RPMI8226 (cell line): ENCODE data around the gene SNTB2.
"Not testable (repeated sequence)": the region's sequence is repeated elsewhere in the genome, so short reads cannot be mapped to it uniquely, and the experiment has no call there.

ENCODE experiments used
- DNase-seq: peaks from one replicate; pipeline ENCODE4 v3.0.0-alpha.2; 2015

Gene SNTB2

DNA sequence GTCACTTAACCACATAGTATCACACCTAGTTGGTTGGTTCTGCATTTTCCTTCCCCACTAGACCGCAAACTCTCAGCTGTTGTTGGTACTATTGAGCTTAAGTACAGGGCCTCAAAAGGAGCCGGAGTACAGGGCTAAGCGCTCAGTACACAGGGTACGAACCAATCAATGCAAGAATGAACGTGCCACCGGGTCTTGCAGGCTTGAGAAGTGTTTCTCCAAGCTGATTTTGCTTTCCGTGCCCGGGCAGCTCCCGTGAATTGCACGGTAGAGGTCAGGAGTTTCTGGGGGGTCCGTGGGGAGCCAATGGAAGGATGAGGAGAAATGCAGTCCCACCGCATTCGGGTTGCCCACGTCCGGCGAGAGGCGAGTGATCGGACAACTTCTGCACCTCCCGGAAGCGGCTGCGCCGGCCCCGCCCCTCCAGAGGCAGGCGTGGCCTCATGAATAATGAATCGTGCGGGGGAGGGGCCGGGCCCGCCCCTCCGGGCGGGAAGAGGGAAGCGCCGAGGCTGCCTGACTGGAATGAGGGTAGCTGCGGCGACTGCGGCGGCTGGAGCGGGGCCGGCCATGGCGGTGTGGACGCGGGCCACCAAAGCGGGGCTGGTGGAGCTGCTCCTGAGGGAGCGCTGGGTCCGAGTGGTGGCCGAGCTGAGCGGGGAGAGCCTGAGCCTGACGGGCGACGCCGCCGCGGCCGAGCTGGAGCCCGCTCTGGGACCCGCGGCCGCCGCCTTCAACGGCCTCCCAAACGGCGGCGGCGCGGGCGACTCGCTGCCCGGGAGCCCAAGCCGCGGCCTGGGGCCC lies at the start of gene SNTB2:
TSS of gene SNTB2 (plus strand) at position 523 of the 804 bp plus-strand sequence. CDS start at position 526, 3 bp downstream.
- DNase-seq = peak; percentile 95

DNA sequence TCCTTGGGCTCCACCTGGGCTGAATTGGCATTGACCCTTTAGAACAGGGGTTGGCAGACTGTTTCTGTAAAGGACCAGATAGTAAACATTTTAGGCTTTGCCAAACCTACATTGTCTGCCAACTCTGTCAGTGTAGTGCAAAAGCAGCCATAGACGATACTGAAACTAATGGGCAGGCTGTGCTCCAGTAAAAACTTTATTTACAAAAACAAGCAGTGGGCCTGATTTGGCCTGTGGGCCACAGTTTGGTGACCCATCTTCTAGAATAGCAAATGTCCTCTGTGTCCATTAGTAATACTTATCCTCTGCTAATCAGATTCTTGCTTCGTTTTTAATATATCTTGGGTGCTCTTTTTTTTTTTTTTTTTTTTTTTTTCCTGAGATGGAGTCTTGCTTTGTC lies 48.4 kb upstream of the SNTB2 start:
- no peak for DNase-seq

DNA sequence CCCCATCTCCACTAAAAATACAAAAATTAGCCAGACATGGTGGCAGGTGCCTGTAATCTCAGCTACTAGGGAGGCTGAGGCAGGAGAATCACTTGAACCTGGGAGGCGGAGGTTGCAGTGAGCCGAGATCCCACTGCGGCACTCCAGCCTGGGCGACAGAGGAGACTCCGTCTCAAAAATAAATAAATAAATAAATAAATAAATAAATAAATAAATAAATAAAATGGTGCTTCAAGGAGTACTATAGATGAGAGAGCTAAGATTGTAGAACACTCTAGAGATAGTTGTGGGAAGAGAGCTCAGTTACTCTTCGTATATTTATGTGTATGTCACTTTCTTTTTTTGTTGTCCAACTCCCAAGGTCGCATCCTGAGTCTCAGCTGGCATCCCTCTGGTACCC lies 47.5 kb upstream of the SNTB2 start:
- DNase-seq = not testable (repeated sequence)

DNA sequence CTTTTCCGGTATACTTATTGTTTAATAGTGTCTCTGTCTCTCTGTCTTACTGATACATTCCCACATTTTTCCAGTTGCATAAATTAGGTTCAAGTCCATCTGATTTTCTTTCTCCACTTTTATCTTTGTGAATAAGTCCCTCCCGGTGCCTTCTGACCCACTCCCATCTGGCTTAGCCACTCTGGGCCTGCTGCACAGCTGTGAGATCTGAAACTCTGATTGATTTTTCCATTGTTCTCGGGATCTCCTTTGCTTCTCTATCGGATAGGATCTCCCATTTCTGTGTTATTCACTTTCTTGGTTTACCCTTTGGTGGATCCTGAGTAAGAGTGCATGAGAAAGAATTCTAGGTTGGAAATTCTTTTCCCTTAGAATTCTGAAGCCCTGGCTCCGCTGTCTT lies 46.0 kb upstream of the SNTB2 start:
- no peak for DNase-seq

DNA sequence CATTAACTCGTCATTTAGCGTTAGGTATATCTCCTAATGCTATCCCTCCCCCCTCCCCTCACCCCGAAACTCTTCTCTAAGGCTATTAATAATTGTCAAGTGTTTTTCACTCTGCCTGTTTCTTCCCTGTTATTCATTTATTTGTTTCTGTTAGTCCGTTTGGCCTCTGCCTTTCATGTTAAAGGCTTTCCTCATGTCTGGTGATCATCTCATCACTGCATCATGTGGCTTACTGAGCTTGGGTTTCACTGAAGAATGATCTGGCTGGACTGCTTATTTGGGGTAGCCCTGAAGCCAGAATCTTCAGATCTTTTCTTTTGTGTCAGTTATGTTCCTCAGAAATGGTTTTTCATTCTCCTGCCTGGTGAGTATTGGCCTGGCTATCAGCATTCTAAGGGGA lies 45.0 kb upstream of the SNTB2 start:
- DNase-seq = no peak

DNA sequence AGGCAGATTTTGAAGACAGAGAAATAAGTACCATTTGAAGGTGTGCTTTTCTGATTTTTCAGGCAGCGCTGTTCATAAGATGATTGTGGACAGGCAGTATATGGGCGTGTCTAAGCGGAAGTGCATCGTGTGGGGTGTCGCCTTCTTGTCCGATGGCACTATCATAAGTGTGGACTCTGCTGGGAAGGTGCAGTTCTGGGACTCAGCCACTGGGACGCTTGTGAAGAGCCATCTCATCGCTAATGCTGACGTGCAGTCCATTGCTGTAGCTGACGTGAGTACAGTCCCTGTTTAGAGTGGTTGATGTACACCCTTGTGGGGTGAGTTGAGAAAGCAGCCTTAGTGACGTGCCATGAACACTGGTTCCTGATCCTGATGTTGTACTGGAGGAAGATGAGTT lies 43.8 kb upstream of the SNTB2 start:
- DNase-seq = no peak

DNA sequence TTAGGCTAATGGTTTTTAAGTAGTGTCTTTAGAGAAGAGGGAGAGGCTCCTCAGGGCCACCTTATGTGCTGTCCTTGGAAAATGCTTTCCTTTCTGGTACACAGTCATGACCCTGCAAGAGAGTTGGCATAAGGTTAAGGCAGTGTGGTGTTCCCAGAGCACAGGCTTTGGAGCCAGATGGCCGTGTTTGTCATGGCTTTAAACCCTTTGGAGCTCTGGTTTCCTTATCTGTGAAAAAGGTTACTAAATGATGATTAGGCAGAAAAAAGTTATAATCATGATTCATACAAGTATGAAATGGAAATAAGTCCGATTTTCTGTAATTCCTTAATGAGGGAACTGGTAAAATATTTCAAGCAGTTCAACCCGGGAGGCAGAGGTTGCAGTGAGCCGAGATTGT lies 41.3 kb upstream of the SNTB2 start:
- no peak for DNase-seq

DNA sequence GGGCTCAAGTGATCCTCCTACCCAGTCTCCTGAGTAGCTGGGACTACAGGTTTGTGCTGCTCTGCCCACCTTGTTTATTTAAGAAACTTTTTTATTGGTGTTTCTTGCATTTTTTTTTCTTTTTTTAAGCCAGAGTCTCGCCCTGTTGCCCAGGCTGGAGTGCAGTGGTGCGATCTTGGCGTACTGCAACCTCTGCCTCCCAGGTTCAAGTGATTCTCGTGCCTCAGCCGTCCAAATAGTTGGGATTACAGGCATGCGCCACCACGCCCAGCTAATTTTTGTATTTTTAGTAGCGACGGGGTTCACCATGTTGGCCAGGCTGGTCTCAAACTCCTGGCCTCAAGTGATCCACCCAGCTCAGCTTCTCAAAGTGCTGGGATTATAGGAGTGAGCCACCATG lies 37.3 kb upstream of the SNTB2 start:
- DNase-seq = not testable (repeated sequence)

DNA sequence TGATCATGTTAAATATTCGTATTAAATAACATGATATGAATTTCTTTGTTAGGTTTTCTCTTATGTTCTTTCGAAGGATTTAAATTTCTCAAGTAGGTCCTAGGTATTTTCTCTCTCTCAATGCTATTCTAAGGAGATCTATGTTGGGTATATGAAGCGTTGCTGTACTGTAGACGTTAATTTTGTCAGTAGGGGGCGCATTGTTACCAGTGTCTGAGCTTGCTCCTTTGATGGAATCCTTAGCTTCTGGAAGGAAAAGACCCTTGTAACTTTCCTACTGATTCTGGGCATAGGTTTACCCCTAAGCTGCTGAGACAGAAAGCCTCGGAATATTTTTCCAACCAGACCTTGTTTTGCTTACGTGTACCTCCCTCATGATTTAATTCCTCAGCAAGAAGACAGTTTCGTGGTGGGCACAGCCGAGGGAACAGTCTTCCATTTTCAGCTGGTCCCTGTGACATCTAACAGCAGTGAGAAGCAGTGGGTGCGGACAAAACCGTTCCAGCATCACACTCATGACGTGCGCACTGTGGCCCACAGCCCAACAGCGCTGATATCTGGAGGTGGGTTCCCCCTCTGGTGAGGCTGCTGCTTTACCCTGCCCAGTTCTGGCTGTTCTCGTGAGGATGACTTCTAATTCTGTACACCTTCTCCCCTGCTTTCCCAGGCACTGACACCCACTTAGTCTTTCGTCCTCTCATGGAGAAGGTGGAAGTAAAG lies 36.7 kb upstream of the SNTB2 start:
- DNase-seq = peak; percentile 78

DNA sequence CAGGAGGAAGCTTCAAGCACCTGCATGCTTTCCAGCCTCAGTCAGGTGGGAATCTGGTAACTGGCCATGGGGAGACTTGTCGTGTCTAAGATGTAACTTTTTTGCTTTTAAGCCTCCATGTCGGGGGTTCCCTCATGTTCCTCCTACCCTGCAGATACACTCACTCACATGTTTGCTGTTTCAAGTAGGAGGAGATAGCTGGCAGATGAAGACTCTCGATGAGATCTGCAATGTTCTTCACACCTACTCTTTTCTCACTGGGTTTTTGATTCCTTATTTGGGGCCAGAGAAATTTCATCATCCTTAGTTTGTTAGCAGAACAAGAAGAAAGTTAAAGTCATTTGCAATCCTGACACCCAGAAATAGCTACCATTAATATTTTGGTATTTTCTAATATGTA lies 29.8 kb upstream of the SNTB2 start:
- DNase-seq = no peak

DNA sequence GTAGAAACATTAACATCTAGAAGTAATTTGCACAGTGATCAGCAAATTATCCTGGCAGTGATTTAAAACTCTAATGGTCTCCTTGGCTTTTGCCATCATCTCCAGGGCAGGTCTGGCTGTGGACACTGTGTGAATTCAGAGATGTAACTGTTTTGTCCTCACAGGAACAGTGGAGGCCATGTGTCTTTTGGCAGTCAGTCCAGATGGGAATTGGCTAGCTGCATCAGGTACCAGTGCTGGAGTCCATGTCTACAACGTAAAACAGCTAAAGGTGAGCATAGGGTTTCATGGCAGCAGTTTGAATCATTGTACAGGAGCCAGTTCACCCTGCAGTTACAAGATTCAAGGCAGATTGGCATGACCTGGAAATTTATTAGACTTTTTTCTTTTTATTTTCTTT lies 26.8 kb upstream of the SNTB2 start:
- no peak for DNase-seq

DNA sequence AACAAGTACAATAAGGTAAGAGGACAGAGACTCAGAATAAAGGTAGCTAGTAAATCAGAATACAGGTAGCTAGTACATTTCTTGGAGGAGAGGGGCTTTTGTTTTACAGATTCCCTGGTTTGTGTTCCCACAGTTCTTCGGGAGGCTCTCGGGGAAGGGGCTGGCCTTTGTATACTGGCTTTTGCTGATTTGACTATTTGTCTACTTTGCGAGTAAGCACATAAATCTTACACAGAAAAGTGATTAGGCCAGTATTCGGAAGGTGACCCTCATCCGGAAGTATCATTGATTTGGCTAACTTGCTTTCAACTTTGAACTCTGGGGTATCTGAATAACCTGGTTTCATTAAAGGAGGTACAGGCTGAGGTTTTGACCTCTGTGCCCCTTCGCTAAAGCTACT lies 21.4 kb upstream of the SNTB2 start:
- DNase-seq = no peak

DNA sequence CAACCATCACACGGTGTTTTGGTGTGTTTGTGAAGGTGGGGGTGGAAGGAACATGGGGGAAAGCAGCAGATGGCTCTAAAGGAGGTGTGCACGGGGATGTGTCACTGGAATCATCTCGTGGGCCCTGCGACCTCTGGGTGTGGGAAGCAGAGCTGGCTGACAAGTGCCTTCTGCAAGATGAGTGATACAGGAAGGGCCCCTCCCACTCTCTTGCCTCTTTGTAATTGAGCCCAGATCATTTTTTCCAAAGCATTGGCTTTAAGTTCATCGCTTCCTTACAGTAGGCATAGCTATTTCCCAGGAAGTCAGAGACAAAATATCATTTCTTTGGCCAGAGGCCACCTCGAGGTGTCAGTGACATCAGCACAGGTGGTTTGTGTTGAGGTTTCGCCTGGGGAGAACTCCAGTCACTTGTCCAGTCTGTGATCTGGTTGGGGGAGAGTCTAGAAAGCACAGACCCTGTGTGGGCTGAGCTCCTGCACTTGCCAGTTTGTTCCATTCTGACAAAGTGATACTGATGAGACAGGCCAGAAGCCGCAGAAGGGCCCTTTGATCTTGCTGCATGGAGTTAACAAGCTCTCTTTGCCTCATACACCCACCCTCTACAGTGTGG lies 20.6 kb upstream of the SNTB2 start:
- no peak for DNase-seq

DNA sequence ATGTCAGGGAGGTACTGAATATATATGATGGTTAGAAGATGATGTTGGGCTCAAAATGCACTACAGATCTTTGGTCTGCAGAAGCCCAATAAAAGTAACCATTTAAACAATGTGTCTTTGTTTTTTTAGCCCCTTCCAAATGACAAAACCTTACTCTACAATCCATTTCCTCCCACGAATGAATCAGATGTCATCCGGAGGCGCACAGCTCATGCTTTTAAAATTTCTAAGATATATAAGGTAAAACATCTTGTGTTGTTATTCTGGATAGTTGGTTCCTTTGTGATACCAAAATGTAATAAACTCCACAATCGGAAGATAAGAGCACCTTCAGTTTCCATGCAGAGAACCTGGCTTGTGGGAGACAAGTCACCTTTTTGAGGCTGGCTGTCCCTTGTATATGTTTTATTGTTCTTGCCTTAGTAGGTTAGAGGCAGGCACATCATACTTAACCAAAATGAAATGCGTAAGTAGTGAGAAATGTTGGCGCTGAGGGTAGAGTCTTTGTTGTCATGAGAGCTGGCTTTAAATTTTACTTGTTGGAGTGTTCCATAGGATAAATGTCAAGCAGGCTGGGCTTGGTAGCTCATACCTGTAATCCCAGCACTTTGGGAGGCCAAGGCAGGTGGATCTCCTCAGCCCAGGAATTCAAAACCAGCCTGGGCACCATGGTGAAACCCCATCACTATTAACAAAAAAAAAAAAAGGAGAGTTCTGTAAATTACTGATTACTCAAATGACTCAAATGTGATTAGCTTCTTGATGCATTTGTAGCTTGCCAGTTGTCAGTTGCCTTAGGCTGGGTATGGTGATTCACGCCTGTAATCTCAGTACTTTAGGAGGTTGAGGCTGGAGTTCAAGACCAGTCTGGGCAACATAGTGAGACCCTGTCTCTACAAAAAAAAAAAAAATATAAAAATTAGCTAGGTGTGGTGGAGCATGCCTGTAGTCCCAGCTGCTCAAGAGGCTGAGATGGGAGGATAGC lies 19.7 kb upstream of the SNTB2 start:
- no peak for DNase-seq

DNA sequence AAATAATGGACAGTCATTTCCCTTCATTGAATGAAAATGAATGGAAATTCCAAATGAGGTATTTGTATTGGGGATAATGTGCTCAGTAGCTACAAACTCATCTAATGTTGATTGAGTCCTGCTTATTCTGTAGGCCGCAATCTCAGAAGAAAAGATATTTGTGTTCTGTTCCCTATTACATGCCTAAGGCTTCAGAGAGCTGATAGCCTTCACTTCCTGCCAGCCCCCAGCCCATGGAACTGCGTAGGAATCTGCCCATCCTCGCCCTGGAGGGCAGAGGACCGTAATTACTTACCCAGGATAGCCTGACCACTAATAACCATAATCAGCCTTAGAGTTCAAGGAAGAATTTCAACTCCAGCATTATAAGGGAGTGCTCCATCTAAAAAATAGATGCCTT lies 17.9 kb upstream of the SNTB2 start:
- no peak for DNase-seq

DNA sequence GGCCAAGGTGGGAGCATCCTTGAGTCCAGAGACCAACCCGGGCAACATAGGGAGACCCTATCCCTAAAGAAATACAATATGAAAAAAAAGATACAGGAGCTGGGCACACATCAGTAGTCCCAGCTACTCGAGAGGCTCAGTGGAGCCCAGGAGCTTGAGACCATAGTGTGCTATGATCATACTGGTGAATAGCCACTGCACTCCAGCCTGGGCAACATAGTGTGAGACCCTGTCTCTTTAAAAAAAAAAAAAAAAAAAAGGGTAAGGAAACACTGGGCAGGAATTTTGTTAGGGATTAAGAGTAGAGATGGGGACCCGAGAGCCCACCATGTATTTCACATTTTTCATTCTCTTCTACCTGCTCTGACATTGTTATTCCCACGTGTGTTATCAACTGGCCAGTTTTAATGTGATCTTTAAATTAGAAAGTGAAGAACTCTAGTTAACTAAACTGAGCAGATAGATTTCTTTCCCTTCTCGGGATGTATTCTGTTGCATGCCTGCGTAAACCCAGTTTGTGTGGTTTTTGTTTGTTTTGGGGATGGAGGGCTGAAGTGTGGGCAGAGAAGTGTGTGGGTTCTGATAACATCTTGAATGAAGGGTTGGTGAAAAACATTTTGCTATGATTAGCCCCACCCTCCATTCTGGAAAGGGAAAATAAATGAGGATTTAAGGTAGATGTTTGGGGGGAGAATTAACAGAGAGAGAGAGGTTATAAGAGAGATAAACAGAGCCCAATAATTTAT lies 17.2 kb upstream of the SNTB2 start:
- no peak for DNase-seq

DNA sequence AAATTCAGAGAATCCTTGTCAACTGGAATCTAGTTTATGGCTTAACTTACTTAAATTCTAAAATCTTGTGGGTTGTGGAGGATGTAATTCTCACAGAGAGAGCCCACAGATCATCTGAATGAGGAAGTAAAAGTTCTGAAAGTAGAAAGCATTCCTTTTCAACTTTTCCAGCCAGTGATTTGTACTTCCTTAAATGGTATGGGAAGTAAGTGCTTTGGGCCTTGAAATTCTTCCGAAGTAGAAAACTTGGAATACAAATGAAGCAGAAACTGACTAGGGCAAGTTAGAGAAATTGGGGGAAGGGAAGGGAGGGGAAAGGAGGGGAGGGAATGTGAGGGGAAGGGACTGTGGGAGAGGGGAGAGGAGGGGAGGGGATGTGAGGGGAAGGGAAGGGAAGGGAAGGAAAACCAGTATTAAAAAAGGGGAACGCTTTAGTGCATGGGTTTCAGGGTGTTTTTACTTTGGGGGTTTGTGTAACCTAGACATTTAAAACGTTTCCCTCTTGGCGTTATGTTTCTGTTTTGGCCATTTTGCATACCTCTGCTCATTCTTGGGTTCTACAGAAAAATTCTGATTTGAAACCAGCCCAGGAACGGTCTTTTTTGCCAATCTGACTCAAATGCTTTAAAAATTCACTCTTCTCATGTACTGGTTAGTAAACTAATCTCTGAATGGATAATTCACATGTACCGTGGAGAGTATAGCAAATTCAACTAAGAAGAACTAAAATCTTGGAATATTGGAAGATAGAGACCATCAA lies 15.5 kb upstream of the SNTB2 start:
- no peak for DNase-seq

DNA sequence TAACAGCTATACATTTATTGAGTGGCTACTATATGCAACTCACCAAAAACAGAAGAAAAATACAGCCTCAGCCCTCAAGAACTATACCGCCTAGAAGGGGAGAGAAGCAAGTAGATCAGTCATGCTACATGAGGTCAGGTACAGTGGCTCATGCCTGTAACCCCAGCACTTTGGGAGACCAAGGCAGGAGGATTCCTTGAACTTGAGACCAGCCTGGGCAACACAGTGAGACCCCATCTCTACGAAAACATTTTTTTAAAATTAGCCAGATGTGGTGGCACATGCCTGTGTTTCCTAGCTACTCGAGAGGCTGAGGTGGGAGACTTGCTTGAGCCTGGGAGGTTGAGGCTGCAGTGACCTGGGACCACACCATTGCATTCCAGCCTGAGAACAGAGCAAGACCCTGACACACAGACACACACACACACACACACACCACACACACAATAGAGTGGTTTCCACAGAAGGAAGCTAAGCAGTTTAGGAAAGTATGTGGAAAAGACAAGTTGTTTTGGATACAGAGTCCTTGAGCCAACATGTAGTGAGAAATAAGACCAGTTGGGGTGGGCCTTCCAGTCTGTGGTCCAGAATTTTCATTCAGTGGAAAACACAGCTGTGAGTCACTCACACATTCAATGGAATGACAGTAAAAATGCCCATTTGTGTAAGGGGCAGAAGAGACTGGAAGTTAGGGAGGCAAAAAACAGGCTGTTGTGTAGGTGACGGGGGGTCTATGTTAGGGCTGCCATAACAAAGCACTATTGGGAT lies 10.7 kb upstream of the SNTB2 start:
- DNase-seq = no peak

DNA sequence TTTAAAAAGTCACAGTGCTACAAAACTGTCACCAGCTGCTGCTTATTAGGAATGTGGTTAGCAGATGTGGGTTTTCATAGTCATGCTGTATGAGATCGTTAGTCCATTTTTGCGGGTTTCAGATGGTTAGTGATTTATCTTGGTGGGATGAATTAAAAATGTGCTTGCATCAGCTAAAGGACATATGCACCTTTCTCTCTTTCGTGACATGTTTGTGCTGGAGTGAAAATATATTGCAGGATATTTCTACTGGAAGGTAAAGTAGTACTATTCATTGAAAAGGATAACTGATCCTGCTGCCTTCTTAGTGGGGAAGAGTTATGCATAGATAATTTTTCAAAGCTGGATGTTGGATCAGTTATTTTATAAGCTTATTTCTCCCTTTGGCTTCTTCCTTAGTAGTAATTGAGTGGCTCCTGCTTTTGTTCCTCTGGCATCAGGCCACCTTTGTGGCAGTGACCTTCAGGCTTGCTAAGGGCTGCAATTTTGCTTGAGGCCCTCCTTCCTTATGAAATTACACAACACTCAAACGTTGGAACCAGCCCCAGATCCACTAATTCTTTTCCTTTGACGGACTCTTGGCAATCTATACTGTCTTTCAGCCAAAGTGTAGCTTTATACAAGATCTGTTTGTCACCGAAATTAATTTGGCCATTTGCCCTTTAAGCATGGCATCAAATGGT lies 7.5 kb upstream of the SNTB2 start:
- peak; percentile 88 for DNase-seq

DNA sequence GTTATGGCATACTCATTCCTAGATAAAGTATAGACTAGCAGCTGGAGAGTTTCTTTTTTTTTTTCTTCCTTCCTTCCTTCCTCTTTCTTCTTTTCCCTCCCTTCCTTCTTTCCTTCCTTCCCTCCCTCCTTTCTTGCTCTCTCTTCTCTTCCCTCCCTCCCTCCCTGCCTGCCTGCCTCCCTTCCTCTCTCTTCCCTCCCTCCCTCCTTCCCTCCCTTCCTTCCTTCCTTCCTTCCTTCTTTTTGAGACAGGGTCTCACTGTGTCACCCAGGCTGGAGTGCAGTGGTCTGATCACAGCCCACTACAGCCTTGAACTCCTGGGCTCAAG lies 7.0 kb upstream of the SNTB2 start:
- no peak for DNase-seq
